ENCODE results near the gene TMEM63A.

The TMEM63A gene

GRCh38 chr1:225921734-225922709 lies 39.8 kb upstream of the TMEM63A start:
- Histone ChIP-seq H3K4me3 (no peak overlapping the region), H3K9ac (no peak overlapping the region), H3K36me3 (peaks cover 55% of the 10 kb centered on the region), H4K20me1 (peaks cover 32% of the 10 kb centered on the region; the same call in 1 of the 2 replicates), H3K27me3 (no peaks in the 10 kb centered on the region), H3K4me2 (peak overlapping the region; percentile 94), H3K9me3 (no peaks in the 10 kb centered on the region), H3K27ac (no peak overlapping the region), H3K4me1 (peaks cover 51% of the 10 kb centered on the region)
- TF ChIP-seq Cebpa-rat (IDR thresholded peaks at IDR 0.05), result no peak

DNA sequence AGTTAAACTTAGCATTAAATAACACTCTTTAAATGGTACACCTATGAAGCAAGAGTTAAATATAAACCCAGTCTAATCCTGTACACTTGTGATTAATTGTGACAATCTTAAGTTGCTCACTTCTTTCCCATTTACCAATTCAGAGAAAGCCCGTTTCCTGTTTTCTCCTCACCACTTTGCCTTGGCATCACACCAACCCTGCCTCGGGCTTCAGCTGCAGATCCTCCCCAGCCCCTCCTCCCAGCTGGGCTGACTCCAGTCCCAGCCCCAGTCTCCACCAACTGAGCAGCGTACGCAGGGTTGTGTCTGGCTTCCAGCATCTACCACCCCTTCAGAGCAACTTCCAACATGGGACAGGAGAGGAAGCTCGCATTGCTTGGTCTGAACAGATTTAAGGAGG lies 37.7 kb upstream of the TMEM63A start:
- no peak for TF ChIP-seq Cebpa-rat (IDR thresholded peaks at IDR 0.05)
- Histone ChIP-seq H4K20me1 (peaks cover 45% of the 10 kb centered on the region; the same call in 1 of the 2 replicates), H3K4me1 (peaks cover 49% of the 10 kb centered on the region), H3K27ac (peak overlapping the region; percentile 36; the same call in 1 of the 2 replicates), H3K4me3 (no peak overlapping the region), H3K36me3 (peaks cover 77% of the 10 kb centered on the region), H3K4me2 (peak overlapping the region; percentile 67), H3K9me3 (no peaks in the 10 kb centered on the region), H3K27me3 (no peaks in the 10 kb centered on the region), H3K9ac (0 out of 2 replicates have a peak overlapping the region, but pooled peaks have one; percentile 49)

DNA sequence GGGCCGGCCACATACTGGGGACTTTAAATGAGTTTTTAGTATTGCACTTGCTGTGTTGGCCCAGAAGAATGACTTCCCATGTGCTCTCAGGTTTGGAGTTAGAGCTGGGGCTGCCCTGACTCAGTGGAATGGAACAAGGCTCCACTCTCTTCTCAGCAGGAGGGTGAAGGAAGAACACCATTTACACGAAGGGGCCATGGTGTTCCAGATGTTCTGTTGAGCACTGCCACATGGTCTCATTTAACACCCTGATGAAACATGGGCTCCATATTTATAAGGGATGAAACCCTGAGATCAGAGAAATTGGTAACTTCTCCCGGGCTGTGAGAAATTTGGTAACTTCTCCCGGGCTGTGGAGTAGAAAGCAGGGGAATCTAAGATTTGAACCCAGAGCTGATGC lies 36.1 kb upstream of the TMEM63A start:
- Histone ChIP-seq H4K20me1 (peaks cover 45% of the 10 kb centered on the region; the same call in 1 of the 2 replicates), H3K4me3 (no peak overlapping the region), H3K27ac (no peak overlapping the region), H3K9me3 (no peaks in the 10 kb centered on the region), H3K36me3 (peaks cover 92% of the 10 kb centered on the region), H3K9ac (no peak overlapping the region), H3K27me3 (no peaks in the 10 kb centered on the region), H3K4me1 (peaks cover 42% of the 10 kb centered on the region), H3K4me2 (no peak overlapping the region)
- no peak for TF ChIP-seq Cebpa-rat (IDR thresholded peaks at IDR 0.05)

DNA sequence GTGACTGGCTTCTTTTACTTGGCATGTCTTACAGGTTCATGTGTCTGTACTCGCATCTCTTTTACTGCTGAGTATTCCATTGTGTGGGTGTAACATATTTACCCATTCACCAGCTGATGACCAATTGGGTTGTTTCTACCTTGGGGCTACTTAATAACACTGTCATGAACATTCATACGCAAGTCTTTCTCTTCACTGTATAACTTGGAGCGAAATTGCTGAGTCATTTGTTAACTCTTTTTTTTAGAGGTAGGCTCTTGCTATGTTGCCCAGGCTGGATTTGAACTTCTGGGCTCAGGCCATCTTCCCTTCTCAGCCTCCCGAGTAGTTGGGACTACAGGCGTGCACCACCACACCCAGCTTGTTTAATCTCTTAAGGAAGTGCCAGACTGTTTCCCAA lies 35.4 kb upstream of the TMEM63A start:
- Histone ChIP-seq H3K9ac (no peak overlapping the region), H4K20me1 (peaks cover 44% of the 10 kb centered on the region; the same call in 1 of the 2 replicates), H3K4me2 (no peak overlapping the region), H3K9me3 (no peaks in the 10 kb centered on the region), H3K36me3 (peaks cover 97% of the 10 kb centered on the region), H3K27me3 (no peaks in the 10 kb centered on the region), H3K4me1 (peaks cover 34% of the 10 kb centered on the region), H3K4me3 (no peak overlapping the region), H3K27ac (no peak overlapping the region)
- TF ChIP-seq Cebpa-rat (IDR thresholded peaks at IDR 0.05), result no peak

DNA sequence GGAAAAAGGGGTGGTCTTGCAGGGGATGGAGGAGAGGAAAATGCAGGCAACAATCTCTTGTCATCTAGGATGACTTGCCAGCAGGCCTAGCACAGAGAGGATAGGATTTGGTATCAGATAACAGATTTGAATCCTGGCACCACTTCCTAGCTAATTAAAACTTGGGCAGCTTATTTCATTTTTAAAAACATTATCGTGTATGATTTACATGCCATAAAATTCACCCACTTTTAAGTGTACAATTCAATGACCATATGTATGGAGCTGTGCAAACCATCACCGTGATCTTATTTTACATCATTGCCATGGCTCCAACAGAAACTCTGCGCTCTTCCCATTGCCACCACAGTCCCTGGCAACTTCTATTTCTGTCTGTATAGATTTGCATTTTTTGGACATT lies 34.9 kb upstream of the TMEM63A start:
- H3K4me2 ChIP-seq, result no peak overlapping the region
- peaks cover 39% of the 10 kb centered on the region; the same call in 1 of the 2 replicates for H4K20me1 ChIP-seq
- no peak for TF ChIP-seq Cebpa-rat (IDR thresholded peaks at IDR 0.05)
- H3K4me1 ChIP-seq, result peaks cover 30% of the 10 kb centered on the region
- no peak overlapping the region for H3K27ac ChIP-seq
- peaks cover 97% of the 10 kb centered on the region for H3K36me3 ChIP-seq
- H3K9me3 ChIP-seq, result no peaks in the 10 kb centered on the region
- H3K4me3 ChIP-seq, result no peak overlapping the region
- H3K9ac ChIP-seq, result no peak overlapping the region
- no peaks in the 10 kb centered on the region for H3K27me3 ChIP-seq

DNA sequence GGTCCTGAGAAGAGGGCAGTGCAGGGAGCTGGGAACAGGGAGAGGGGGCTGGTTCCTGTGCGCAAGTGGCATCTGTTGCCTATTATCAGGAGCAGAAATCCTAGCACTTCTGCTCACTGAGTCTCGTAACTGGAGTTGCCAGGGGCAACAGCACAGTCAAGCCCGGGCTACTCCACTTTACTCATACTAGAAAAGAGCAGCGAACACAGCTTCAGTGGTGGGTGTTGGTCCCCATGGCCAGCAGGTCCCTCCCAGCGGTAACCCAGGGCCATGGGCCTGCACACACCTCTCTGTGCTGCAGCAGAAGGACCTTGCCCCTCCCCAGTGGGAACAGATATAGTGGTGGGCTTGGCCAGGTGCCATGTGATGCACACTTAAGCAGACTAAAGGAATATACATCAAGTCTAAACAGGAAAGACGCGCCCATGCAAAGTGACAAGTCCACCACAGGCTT lies 33.4 kb upstream of the TMEM63A start:
- H3K4me1 ChIP-seq, result peaks cover 15% of the 10 kb centered on the region
- no peaks in the 10 kb centered on the region for H3K27me3 ChIP-seq
- H3K9ac ChIP-seq, result no peak overlapping the region
- H3K27ac ChIP-seq, result no peak overlapping the region
- no peak overlapping the region for H3K4me3 ChIP-seq
- no peak for TF ChIP-seq Cebpa-rat (IDR thresholded peaks at IDR 0.05)
- peaks cover 93% of the 10 kb centered on the region for H3K36me3 ChIP-seq
- H3K4me2 ChIP-seq, result no peak overlapping the region
- H3K9me3 ChIP-seq, result no peaks in the 10 kb centered on the region
- peaks cover 24% of the 10 kb centered on the region; the same call in 1 of the 2 replicates for H4K20me1 ChIP-seq

GRCh38 chr1:225914947-225915346 lies 32.8 kb upstream of the TMEM63A start:
- TF ChIP-seq Cebpa-rat (IDR thresholded peaks at IDR 0.05), result no peak
- Histone ChIP-seq H3K4me1 (peaks cover 8% of the 10 kb centered on the region), H3K9me3 (no peaks in the 10 kb centered on the region), H3K27ac (no peak overlapping the region), H3K4me2 (no peak overlapping the region), H3K27me3 (no peaks in the 10 kb centered on the region), H3K36me3 (peaks cover 88% of the 10 kb centered on the region), H4K20me1 (peaks cover 20% of the 10 kb centered on the region; the same call in 1 of the 2 replicates), H3K4me3 (no peak overlapping the region), H3K9ac (no peak overlapping the region)

DNA sequence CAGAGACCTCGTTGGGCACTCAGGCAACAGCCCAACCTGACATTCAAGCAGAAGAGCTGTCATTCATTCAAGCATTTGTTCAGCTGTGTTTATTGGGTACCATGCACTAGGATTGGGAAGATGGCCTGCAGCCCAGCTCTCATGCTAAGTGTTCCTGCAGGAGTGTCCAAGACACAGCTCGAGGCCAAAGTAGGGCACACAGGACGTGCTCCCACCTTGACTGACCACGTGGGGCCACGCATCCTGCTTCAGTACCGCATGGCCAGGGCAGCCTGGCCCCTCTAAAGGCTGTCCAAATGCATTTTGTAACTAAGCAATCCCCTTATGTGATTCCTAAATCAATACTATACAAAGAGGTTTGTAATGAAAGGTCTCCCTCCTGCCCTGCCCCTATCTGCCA lies 32.2 kb upstream of the TMEM63A start:
- no peak overlapping the region for H3K4me3 ChIP-seq
- H3K9me3 ChIP-seq, result no peaks in the 10 kb centered on the region
- no peak overlapping the region for H3K4me2 ChIP-seq
- no peak overlapping the region for H3K27ac ChIP-seq
- peaks cover 14% of the 10 kb centered on the region; the same call in 1 of the 2 replicates for H4K20me1 ChIP-seq
- no peaks in the 10 kb centered on the region for H3K27me3 ChIP-seq
- H3K9ac ChIP-seq, result no peak overlapping the region
- no peak for TF ChIP-seq Cebpa-rat (IDR thresholded peaks at IDR 0.05)
- H3K36me3 ChIP-seq, result peaks cover 83% of the 10 kb centered on the region
- H3K4me1 ChIP-seq, result peaks cover 8% of the 10 kb centered on the region

DNA sequence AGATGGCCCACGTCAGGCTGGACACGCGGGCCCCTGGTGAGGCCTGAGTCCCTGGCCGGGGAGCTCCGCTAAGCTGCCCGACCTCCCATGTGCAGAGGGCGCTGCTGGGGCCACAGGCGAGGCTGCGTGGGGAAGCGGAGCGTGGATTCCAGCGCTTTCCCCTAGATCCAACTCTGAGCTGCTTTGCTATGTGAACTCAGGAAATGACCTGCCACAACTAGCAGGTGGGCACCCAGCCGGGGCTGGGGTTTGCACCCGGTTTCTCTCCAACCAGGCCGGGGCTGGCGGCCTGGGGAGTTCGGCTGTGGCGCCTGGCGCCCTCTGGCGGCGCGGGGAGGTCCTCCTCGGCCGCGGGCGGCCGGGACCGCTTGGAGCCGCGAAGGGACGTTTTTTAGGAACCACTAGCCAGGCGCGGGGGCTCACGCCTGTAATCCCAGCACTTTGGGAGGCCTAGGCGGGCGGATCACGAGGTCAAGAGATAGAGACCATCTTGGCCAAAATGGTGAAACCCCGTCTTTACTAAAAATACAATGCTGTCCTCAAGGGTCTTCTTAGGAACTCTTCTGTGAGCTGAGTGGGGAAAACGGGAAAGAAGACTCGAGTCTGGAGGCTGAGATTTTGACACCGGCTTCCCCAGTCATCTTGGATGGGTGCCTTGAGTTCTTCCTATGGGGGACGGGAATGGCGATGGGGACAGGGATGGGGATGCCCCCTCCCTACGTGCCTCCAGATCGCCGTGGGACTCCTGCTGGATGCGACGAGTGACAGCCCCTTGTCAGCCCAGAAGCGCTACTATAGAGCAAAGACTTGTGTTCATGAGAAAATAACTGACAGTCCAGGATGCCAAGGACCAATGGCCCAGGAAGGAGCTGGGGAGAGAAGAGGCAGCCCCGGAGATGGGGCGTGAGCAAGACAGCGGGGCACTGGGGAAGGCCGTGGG lies 29.3 kb upstream of the TMEM63A start:
- peaks cover 8% of the 10 kb centered on the region for H3K4me1 ChIP-seq
- no peaks in the 10 kb centered on the region for H3K27me3 ChIP-seq
- no peak overlapping the region for H3K27ac ChIP-seq
- H4K20me1 ChIP-seq, result peaks cover 10% of the 10 kb centered on the region; the same call in 1 of the 2 replicates
- H3K9ac ChIP-seq, result no peak overlapping the region
- H3K36me3 ChIP-seq, result peaks cover 53% of the 10 kb centered on the region
- no peak overlapping the region for H3K4me3 ChIP-seq
- TF ChIP-seq Cebpa-rat (IDR thresholded peaks at IDR 0.05), result no peak
- no peaks in the 10 kb centered on the region for H3K9me3 ChIP-seq
- H3K4me2 ChIP-seq, result no peak overlapping the region
